KMS-11 (cell line): ENCODE measurements around the gene MLX.
"Not testable (repeated sequence)": the region's sequence is repeated elsewhere in the genome, so short reads cannot be mapped to it uniquely, and the experiment has no call there.

Source experiments
- H2AFZ ChIP-seq: fragments of 200-600 bp; sonication (generic); 2 replicates; pipeline ENCODE4 v1.6.1; 2016; ENCODE audit warnings: antibody characterized with exemption, mixed run types, low read depth
- H3K27ac ChIP-seq: fragments of 200-600 bp; sonication (generic); 2 replicates; pipeline ENCODE4 v1.6.1; 2016; ENCODE audit warnings: mild to moderate bottlenecking, mixed run types
- H3K27me3 ChIP-seq: fragments of 200-600 bp; sonication (generic); 2 replicates; pipeline ENCODE4 v1.6.1; 2017; ENCODE audit warnings: mild to moderate bottlenecking, low read depth, mixed run types, moderate library complexity; ENCODE audit not compliant: insufficient read depth
- H3K36me3 ChIP-seq: fragments of 200-600 bp; sonication (generic); 2 replicates; pipeline ENCODE4 v1.6.1; 2017; ENCODE audit warnings: mild to moderate bottlenecking, mixed run types; ENCODE audit not compliant: insufficient read depth
- H3K4me1 ChIP-seq: fragments of 200-600 bp; sonication (generic); 2 replicates; pipeline ENCODE4 v1.6.1; 2016; ENCODE audit warnings: mild to moderate bottlenecking, low read depth, mixed run types; ENCODE audit not compliant: poor library complexity, severe bottlenecking
- H3K4me2 ChIP-seq: fragments of 200-600 bp; sonication (generic); 2 replicates; pipeline ENCODE4 v1.7.0; 2016; ENCODE audit warnings: mild to moderate bottlenecking, mixed run types
- H3K4me3 ChIP-seq: fragments of 200-600 bp; sonication (generic); IDR thresholded peaks from 2 replicates; pipeline ENCODE4 v1.6.1; 2017; ENCODE audit warnings: low read depth, low read length, mixed read lengths; ENCODE audit not compliant: insufficient read depth
- H3K79me2 ChIP-seq: fragments of 200-600 bp; sonication (generic); 2 replicates; pipeline ENCODE4 v1.6.1; 2016; ENCODE audit warnings: low read depth, mixed run types; ENCODE audit not compliant: insufficient read depth
- H3K9ac ChIP-seq: fragments of 200-600 bp; sonication (generic); 2 replicates; pipeline ENCODE4 v1.6.1; 2016; ENCODE audit warnings: mild to moderate bottlenecking, mixed run types
- H4K20me1 ChIP-seq: fragments of 200-600 bp; sonication (generic); 2 replicates; pipeline ENCODE4 v1.6.1; 2016; ENCODE audit warnings: mild to moderate bottlenecking, mixed run types; ENCODE audit not compliant: insufficient read depth
- TF ChIP-seq, protein P1 (sequence below): fragments of 200-600 bp; sonication (generic); conservative IDR thresholded peaks from 2 replicates; pipeline ENCODE4 v1.6.1; 2017; ENCODE audit warnings: low read depth, mild to moderate bottlenecking, antibody characterized with exemption, low read length, moderate library complexity, mixed read lengths

MLX gene

GRCh38 chr17:42537826-42538451 lies 29.0 kb upstream of the MLX start:
- Histone ChIP-seq H3K36me3 (no peaks in the 10 kb centered on the region), H3K4me1 (peaks cover 33% of the 10 kb centered on the region), H3K4me3 (no peak overlapping the region), H3K79me2 (peaks cover 15% of the 10 kb centered on the region; the same call in 1 of the 2 replicates), H3K9ac (no peak overlapping the region), H3K27me3 (no peaks in the 10 kb centered on the region), H2AFZ (no peak overlapping the region), H3K27ac (no peak overlapping the region), H3K4me2 (peak overlapping the region; percentile 98; the same call in 1 of the 2 replicates), H4K20me1 (no peaks in the 10 kb centered on the region)
- TF ChIP-seq, protein P1, sequence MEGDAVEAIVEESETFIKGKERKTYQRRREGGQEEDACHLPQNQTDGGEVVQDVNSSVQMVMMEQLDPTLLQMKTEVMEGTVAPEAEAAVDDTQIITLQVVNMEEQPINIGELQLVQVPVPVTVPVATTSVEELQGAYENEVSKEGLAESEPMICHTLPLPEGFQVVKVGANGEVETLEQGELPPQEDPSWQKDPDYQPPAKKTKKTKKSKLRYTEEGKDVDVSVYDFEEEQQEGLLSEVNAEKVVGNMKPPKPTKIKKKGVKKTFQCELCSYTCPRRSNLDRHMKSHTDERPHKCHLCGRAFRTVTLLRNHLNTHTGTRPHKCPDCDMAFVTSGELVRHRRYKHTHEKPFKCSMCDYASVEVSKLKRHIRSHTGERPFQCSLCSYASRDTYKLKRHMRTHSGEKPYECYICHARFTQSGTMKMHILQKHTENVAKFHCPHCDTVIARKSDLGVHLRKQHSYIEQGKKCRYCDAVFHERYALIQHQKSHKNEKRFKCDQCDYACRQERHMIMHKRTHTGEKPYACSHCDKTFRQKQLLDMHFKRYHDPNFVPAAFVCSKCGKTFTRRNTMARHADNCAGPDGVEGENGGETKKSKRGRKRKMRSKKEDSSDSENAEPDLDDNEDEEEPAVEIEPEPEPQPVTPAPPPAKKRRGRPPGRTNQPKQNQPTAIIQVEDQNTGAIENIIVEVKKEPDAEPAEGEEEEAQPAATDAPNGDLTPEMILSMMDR, result no peak

DNA sequence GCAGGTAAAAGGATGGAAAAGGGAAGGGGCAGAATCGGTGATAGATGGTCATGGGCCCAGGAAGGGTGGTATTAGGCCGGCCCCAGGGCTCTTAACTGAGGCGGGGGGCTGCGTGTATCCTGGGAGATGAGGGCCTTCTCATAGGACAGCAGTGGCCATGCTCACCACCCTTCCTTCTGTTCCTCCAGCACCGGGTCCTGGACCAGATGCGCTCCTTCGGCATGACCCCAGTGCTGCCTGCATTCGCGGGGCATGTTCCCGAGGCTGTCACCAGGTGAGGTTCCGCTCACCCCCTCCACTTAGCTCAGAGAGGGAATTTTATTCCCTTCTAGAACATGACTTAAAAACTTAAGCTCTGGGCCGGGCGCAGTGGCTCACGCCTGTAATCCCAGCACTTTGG lies 28.4 kb upstream of the MLX start:
- no peak overlapping the region for H3K27ac ChIP-seq
- no peak overlapping the region for H3K4me3 ChIP-seq
- peaks cover 15% of the 10 kb centered on the region; the same call in 1 of the 2 replicates for H3K79me2 ChIP-seq
- no peak overlapping the region for H3K4me2 ChIP-seq
- peaks cover 29% of the 10 kb centered on the region for H3K4me1 ChIP-seq
- no peaks in the 10 kb centered on the region for H3K36me3 ChIP-seq
- no peaks in the 10 kb centered on the region for H4K20me1 ChIP-seq
- H3K27me3 ChIP-seq, result no peaks in the 10 kb centered on the region
- TF ChIP-seq, protein P1, result no peak
- no peak overlapping the region for H3K9ac ChIP-seq
- H2AFZ ChIP-seq, result no peak overlapping the region

- peaks cover 15% of the 10 kb centered on the region; the same call in 1 of the 2 replicates for H3K79me2 ChIP-seq
- H3K4me2 ChIP-seq, H3K9ac ChIP-seq, H3K36me3 ChIP-seq, H3K27me3 ChIP-seq, H2AFZ ChIP-seq, H3K27ac ChIP-seq, H4K20me1 ChIP-seq, H3K4me3 ChIP-seq: not testable (repeated sequence)
- H3K4me1 ChIP-seq, result peaks cover 23% of the 10 kb centered on the region
Observed at GRCh38 chr17:42540558-42540957, 26.3 kb upstream of the MLX start.

DNA sequence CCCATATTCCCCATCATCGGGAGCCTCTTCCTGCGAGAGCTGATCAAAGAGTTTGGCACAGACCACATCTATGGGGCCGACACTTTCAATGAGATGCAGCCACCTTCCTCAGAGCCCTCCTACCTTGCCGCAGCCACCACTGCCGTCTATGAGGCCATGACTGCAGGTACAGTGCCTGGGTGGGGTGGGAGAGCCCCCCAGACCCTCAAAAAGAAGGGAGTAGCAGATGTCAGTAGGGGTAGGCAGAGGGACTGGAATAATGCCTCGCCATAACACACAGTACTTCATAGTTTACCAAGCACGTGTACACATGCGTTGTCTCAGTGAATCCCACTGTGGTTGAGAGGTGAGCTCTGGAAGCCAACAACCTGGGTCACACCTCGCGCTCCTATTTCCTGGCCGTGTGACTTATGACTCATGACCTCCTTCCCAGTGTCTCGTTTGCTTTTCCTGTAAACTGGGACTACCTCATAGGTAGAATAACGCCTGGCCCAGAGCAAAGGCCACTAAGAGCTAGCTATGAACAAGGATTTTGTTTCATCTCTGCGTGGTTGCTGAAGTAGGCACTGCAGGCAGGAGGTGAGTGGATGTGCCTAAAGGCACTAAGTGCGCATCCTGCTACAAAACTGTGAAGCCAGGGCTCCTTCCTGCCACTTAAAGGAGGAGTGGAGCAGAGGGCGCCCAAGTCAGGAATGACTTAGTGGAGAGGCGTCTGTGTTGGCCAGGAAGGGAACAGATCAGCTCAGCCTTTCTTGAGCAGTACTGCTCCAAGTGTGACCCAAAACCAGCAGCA lies 25.7 kb upstream of the MLX start:
- Histone ChIP-seq H3K9ac (no peak overlapping the region), H3K4me1 (peaks cover 21% of the 10 kb centered on the region), H3K4me2 (no peak overlapping the region), H3K4me3 (no peak overlapping the region), H3K27me3 (no peaks in the 10 kb centered on the region), H4K20me1 (no peaks in the 10 kb centered on the region), H3K36me3 (no peaks in the 10 kb centered on the region), H2AFZ (no peak overlapping the region), H3K27ac (no peak overlapping the region), H3K79me2 (peaks cover 15% of the 10 kb centered on the region; the same call in 1 of the 2 replicates)
- TF ChIP-seq, protein P1, result no peak
